Adrenal gland (tissue), 5 donors: ENCODE data around the gene FAM216B.

Experiments
- POLR2A ChIP-seq, 2 donors: fragments of 450-650 bp; IDR thresholded peaks; one replicate each; pipeline ENCODE4 v1.6.1; 2017; ENCODE audit warnings: antibody characterized with exemption in 2 of 2, mild to moderate bottlenecking in 2 of 2, moderate library complexity in 1 of 2
- TF ChIP-seq, protein P1 (sequence below), 6 experiments: fragments of 450-650 bp in 4 of 6; fragments of 200-600 bp in 2 of 6; sonication (generic) in 1 of 6; IDR thresholded peaks; 1 replicate in 5 of 6; 2 replicates in 1 of 6; pipeline versions ENCODE4 v1.5.1 to v1.8.0; 2016 to 2021; ENCODE audit warnings: antibody characterized with exemption in 6 of 6, mild to moderate bottlenecking in 2 of 6, moderate library complexity in 1 of 6
- donor health status: DM: no; HTN: no; CAD: no.

DNA sequence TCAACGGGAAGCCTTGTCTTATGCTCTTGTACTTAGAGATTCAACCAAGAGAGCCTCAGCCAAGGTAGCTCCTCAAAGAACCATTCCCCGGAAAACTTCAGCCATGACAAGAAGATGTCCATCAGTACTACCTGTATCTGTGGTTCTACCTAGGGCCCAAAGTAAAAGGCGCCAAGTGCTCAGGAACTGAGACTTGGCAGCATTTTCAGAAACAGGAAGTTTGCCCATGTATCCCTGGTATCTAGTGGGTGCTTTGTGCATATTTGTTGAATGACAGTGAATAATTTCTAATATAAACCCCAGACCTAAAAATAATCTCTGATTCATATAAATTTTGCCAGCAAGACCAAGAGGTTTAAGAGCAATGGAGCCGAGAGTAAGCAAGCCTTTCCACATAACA is 7.2 kb downstream of the FAM216B start:
- TF ChIP-seq, protein P1, sequence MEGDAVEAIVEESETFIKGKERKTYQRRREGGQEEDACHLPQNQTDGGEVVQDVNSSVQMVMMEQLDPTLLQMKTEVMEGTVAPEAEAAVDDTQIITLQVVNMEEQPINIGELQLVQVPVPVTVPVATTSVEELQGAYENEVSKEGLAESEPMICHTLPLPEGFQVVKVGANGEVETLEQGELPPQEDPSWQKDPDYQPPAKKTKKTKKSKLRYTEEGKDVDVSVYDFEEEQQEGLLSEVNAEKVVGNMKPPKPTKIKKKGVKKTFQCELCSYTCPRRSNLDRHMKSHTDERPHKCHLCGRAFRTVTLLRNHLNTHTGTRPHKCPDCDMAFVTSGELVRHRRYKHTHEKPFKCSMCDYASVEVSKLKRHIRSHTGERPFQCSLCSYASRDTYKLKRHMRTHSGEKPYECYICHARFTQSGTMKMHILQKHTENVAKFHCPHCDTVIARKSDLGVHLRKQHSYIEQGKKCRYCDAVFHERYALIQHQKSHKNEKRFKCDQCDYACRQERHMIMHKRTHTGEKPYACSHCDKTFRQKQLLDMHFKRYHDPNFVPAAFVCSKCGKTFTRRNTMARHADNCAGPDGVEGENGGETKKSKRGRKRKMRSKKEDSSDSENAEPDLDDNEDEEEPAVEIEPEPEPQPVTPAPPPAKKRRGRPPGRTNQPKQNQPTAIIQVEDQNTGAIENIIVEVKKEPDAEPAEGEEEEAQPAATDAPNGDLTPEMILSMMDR (IDR thresholded peaks at IDR 0.05) = no peak
- TF ChIP-seq POLR2A (IDR thresholded peaks at IDR 0.05) = no peak
